Measurements from ENCODE around the gene FGD3.

DNA sequence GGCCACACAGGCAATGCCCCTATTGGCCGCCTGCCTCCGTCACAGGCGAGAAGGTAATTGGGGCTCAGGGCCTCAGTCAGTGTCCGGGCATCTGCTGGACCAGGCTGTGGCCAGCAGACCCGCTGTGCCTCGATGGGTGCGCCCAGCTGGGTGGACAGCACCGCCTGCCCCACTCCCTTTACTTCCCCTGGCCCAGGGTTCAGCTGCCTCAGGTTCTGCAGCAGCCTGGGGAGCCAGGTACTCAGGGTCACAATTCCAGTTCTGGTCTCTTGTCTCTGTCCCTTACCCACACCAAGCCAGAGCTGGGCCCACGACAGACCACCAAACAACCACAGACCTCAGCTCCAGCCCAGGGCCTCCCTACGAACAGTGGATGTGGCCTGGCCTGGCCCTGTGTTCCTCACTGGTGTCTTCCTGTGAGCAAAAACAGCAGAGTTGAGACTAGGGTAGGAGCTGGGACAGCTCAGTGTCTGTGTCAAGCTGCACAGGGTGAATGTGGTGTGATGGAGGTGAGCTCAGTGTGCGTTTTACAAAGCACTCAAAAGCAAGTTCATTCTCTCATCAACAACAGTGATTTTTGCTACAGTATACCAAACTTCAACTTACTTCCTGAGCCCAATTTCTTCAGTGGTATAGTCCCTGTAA lies 77.8 kb downstream of the FGD3 start:
- TF ChIP-seq, protein P1, sequence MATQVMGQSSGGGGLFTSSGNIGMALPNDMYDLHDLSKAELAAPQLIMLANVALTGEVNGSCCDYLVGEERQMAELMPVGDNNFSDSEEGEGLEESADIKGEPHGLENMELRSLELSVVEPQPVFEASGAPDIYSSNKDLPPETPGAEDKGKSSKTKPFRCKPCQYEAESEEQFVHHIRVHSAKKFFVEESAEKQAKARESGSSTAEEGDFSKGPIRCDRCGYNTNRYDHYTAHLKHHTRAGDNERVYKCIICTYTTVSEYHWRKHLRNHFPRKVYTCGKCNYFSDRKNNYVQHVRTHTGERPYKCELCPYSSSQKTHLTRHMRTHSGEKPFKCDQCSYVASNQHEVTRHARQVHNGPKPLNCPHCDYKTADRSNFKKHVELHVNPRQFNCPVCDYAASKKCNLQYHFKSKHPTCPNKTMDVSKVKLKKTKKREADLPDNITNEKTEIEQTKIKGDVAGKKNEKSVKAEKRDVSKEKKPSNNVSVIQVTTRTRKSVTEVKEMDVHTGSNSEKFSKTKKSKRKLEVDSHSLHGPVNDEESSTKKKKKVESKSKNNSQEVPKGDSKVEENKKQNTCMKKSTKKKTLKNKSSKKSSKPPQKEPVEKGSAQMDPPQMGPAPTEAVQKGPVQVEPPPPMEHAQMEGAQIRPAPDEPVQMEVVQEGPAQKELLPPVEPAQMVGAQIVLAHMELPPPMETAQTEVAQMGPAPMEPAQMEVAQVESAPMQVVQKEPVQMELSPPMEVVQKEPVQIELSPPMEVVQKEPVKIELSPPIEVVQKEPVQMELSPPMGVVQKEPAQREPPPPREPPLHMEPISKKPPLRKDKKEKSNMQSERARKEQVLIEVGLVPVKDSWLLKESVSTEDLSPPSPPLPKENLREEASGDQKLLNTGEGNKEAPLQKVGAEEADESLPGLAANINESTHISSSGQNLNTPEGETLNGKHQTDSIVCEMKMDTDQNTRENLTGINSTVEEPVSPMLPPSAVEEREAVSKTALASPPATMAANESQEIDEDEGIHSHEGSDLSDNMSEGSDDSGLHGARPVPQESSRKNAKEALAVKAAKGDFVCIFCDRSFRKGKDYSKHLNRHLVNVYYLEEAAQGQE (IDR thresholded peaks at IDR 0.05), result no peak
- no peak for TF ChIP-seq SP1 (IDR thresholded peaks at IDR 0.05)
- TF ChIP-seq RAD21 (IDR thresholded peaks at IDR 0.05), result no peak
- TF ChIP-seq GABPA (IDR thresholded peaks at IDR 0.05 in 1 of 2, conservative IDR thresholded peaks at IDR 0.05 in 1 of 2), result no peak
- TF ChIP-seq, protein P2, sequence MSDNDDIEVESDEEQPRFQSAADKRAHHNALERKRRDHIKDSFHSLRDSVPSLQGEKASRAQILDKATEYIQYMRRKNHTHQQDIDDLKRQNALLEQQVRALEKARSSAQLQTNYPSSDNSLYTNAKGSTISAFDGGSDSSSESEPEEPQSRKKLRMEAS (IDR thresholded peaks at IDR 0.05), result no peak
- TF ChIP-seq, protein P3, sequence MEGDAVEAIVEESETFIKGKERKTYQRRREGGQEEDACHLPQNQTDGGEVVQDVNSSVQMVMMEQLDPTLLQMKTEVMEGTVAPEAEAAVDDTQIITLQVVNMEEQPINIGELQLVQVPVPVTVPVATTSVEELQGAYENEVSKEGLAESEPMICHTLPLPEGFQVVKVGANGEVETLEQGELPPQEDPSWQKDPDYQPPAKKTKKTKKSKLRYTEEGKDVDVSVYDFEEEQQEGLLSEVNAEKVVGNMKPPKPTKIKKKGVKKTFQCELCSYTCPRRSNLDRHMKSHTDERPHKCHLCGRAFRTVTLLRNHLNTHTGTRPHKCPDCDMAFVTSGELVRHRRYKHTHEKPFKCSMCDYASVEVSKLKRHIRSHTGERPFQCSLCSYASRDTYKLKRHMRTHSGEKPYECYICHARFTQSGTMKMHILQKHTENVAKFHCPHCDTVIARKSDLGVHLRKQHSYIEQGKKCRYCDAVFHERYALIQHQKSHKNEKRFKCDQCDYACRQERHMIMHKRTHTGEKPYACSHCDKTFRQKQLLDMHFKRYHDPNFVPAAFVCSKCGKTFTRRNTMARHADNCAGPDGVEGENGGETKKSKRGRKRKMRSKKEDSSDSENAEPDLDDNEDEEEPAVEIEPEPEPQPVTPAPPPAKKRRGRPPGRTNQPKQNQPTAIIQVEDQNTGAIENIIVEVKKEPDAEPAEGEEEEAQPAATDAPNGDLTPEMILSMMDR (IDR thresholded peaks at IDR 0.05; ENCODE audit: low read depth, low read length, missing input control), result no peak
- TF ChIP-seq TAF1 (conservative IDR thresholded peaks at IDR 0.05), result no peak
- TF ChIP-seq, protein P4, sequence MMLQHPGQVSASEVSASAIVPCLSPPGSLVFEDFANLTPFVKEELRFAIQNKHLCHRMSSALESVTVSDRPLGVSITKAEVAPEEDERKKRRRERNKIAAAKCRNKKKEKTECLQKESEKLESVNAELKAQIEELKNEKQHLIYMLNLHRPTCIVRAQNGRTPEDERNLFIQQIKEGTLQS (IDR thresholded peaks at IDR 0.05), result no peak
- TF ChIP-seq, protein P5, sequence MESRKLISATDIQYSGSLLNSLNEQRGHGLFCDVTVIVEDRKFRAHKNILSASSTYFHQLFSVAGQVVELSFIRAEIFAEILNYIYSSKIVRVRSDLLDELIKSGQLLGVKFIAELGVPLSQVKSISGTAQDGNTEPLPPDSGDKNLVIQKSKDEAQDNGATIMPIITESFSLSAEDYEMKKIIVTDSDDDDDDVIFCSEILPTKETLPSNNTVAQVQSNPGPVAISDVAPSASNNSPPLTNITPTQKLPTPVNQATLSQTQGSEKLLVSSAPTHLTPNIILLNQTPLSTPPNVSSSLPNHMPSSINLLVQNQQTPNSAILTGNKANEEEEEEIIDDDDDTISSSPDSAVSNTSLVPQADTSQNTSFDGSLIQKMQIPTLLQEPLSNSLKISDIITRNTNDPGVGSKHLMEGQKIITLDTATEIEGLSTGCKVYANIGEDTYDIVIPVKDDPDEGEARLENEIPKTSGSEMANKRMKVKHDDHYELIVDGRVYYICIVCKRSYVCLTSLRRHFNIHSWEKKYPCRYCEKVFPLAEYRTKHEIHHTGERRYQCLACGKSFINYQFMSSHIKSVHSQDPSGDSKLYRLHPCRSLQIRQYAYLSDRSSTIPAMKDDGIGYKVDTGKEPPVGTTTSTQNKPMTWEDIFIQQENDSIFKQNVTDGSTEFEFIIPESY (IDR thresholded peaks at IDR 0.05), result no peak
- TF ChIP-seq JUND (IDR thresholded peaks at IDR 0.05), result no peak

All from liver (tissue), 3 donors.